AG04450 (cell line): ENCODE results near the gene ABHD14A. TPM values are rescaled to one million over a fixed set of nuclear protein-coding genes. Genes with fewer than 3 reads are reported as not detected.

Experiments
- CTCF ChIA-PET: fragments of 300-600, 350-600 bp; formaldehyde crosslinking; extraction: SDS; loops from one replicate; lab custom pipeline; 2022; ENCODE audit warnings: antibody characterized with exemption, inconsistent platforms; lab: Charles Lee
- POLR2A ChIA-PET: fragments of 350-600 bp; formaldehyde crosslinking; extraction: SDS; loops from one replicate; lab custom pipeline; 2021; ENCODE audit warnings: antibody characterized with exemption, inconsistent platforms; lab: Yijun Ruan, JAX
- DNase-seq: peaks from one replicate; pipeline ENCODE4 v3.0.0-alpha.2; 2011; ENCODE audit warnings: low read depth, low spot score
- H3K27ac ChIP-seq: one replicate; pipeline ENCODE4 v1.5.1; 2012; ENCODE audit warnings: low read depth, low read length, control low read depth
- H3K27me3 ChIP-seq: one replicate; pipeline ENCODE4 v1.6.0; 2012; ENCODE audit warnings: low read length; ENCODE audit not compliant: control insufficient read depth, insufficient read depth
- H3K4me3 ChIP-seq: 2 replicates; pipeline ENCODE4 v1.5.1; 2011; ENCODE audit warnings: mild to moderate bottlenecking, low read depth, low read length, control low read depth
- H3K9me3 ChIP-seq: 2 replicates; pipeline ENCODE4 v1.5.1; 2012; ENCODE audit warnings: low read length; ENCODE audit not compliant: control insufficient read depth, insufficient read depth
- CTCF ChIP-seq: IDR thresholded peaks from 2 replicates; pipeline ENCODE4 v1.5.1; 2011; ENCODE audit warnings: low read depth, low read length, control low read depth, inconsistent platforms
- polyA plus RNA-seq: library from polyadenylated mRNA; depleted of rRNA; stranded (reverse); fragments of >200 nt; gene quantifications from 2 replicates; pipeline ENCODE4 v1.2.3, GENCODE V29; 2011

ABHD14A gene
- polyA plus RNA-seq, 1 experiment = 8.2 TPM

- ChIA-PET CTCF (no interaction called here), POLR2A (no interaction called here)
- Histone ChIP-seq H3K27ac (no peak overlapping the region), H3K27me3 (no peaks in the 10 kb centered on the region), H3K9me3 (no peaks in the 10 kb centered on the region; the same call in 1 of the 2 replicates), H3K4me3 (no peak overlapping the region)
- TF ChIP-seq CTCF = no peak
- no peak for DNase-seq
Measured at GRCh38 chr3:51958603-51959521, 16.0 kb upstream of the ABHD14A start.

- Histone ChIP-seq H3K4me3 (no peak overlapping the region), H3K27me3 (no peaks in the 10 kb centered on the region), H3K27ac (no peak overlapping the region), H3K9me3 (no peaks in the 10 kb centered on the region; the same call in 1 of the 2 replicates)
- ChIA-PET POLR2A (no interaction called here), CTCF (no interaction called here)
- DNase-seq = no peak
- no peak for TF ChIP-seq CTCF
Measured at GRCh38 chr3:51959651-51960050, 15.2 kb upstream of the ABHD14A start.

- no peak for DNase-seq
- ChIA-PET POLR2A (no interaction called here), CTCF (no interaction called here)
- Histone ChIP-seq H3K4me3 (no peak overlapping the region), H3K27ac (no peak overlapping the region), H3K9me3 (no peaks in the 10 kb centered on the region; the same call in 1 of the 2 replicates), H3K27me3 (no peaks in the 10 kb centered on the region)
- no peak for TF ChIP-seq CTCF
Measured at GRCh38 chr3:51960386-51960785, 14.5 kb upstream of the ABHD14A start.

GRCh38 chr3:51961011-51961410 is 13.9 kb upstream of the ABHD14A start:
- ChIA-PET POLR2A (no interaction called here), CTCF (interaction anchor here (1.4 kb wide), 1 partner anchor 12 kb away, joined by 3 read pairs; no protein-coding TSS in a partner anchor)
- H3K9me3 ChIP-seq = no peaks in the 10 kb centered on the region; the same call in 1 of the 2 replicates
- H3K4me3 ChIP-seq = no peak overlapping the region
- no peak for DNase-seq
- TF ChIP-seq CTCF = no peak
- H3K27me3 ChIP-seq = no peaks in the 10 kb centered on the region
- H3K27ac ChIP-seq = no peak overlapping the region
